ENCODE results near the gene NAA50. TPM values are rescaled to one million over a fixed set of nuclear protein-coding genes. Genes with fewer than 3 reads are reported as not detected.
A peak's percentile ranks its signal among the peaks of the same experiment; 100 is the strongest.

The NAA50 gene
- total RNA-seq, 2 experiments from 2014 or later: 106 to 134 TPM

DNA sequence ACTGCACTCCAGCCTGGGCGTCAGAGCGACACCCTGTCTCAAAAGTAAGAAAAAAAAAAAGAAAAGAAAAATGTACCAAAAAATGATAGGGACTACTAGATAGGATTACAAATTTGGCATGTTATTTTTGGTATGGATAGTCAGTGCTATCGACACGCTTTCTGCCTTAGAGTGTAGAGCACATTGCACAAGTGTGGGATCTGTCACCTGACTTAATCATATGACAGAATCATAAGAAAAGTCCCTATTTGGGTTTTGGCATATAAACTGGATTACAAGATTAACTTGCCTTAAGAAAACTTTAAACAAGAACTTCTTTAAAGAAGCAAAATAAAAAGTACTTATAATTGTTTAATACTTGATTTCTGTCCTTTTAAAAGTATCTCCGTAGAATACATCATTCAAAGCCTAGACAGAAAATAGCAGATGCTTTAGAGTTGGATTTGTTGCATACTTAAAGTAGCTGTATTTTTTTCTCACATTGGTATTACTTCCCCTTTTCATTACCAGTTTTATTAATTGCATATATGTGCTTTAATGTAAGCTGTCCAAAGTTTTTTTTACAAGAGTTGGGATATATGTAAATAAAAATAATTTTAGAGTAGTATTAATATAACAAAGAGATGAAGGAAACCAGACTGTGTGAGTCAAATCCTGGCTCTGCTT is 8.6 kb upstream of the NAA50 start:
- H3K27me3 Mint-ChIP-seq: no peaks in the 10 kb centered on the region
- CTCF ChIA-PET: interaction anchor here (0.6 to 1.1 kb wide), 3 partner anchors 12 to 20 kb away, joined by 3 read pairs; no protein-coding TSS in a partner anchor
- H3K36me3 Mint-ChIP-seq: peaks cover 9% of the 10 kb centered on the region
- peaks cover 3% of the 10 kb centered on the region for H3K9me3 Mint-ChIP-seq (ENCODE audit: low read depth)
- peaks cover 4% of the 10 kb centered on the region for H3K4me1 Mint-ChIP-seq
- no peak overlapping the region for H3K27ac Mint-ChIP-seq
- DNase-seq (no peak), ATAC-seq (no peak)
- H3K4me3 Mint-ChIP-seq: no peak overlapping the region

DNA sequence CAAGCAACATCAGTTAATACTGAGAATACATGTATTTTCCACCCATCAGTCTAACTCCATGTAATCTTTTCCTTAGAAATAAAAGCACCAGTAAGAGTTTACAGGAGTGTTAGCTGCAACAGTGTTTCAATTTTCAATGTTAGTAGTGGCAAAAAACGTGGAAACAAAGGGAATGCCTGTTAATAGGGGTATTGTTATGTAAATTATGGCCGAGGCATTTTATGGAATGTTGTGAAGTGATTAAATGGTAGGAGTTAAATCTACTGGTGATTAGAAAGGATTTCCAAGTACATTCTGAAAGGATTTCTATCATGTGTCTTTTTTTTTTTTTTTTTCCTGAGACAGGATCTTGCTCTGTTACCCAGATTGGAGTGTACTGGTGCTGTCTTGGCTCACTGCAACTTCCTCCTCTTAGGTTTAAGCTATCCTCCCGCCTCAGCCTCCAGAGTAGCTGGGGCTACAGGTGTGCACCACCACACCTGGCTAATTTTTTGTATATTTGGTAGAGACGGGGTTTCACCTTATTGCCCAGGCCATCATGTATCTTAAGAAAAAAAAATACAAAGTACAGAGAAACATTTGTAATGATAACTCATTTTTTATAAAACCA is 7.4 kb upstream of the NAA50 start:
- Mint-ChIP-seq H3K27me3 (no peaks in the 10 kb centered on the region), H3K27ac (no peak overlapping the region), H3K9me3 (ENCODE audit: low read depth) (peaks cover 3% of the 10 kb centered on the region), H3K4me1 (peaks cover 13% of the 10 kb centered on the region), H3K36me3 (peaks cover 7% of the 10 kb centered on the region), H3K4me3 (no peak overlapping the region)
- ATAC-seq (no peak), DNase-seq (no peak)
- CTCF ChIA-PET: no interaction called here

DNA sequence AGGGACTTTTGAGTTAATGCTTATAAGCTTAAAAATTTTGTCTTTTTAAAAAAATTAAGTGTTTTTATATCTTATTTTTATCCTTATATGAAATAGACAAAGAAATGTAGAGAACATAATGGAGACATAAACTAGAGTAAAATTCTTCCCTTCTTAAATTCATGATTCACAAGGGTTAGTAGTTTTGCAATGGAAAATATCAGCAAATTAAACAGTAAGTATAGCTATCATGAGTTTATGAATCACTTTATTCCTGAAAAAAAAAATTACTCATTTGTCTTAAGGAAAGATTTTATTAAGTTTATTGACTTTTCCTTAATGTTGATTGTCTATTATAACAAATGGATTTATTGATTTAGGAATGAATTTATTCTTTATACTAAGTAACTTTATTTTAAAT is 5.1 kb upstream of the NAA50 start:
- Mint-ChIP-seq H3K27ac (no peak overlapping the region), H3K36me3 (peaks cover 2% of the 10 kb centered on the region), H3K27me3 (no peaks in the 10 kb centered on the region), H3K4me1 (peaks cover 21% of the 10 kb centered on the region), H3K4me3 (no peak overlapping the region), H3K9me3 (ENCODE audit: low read depth) (no peaks in the 10 kb centered on the region)
- ATAC-seq: no peak
- CTCF ChIA-PET: interaction anchor here (0.9 to 1.5 kb wide), 2 partner anchors 13 to 15 kb away, joined by 3 read pairs; no protein-coding TSS in a partner anchor
- no peak for DNase-seq

DNA sequence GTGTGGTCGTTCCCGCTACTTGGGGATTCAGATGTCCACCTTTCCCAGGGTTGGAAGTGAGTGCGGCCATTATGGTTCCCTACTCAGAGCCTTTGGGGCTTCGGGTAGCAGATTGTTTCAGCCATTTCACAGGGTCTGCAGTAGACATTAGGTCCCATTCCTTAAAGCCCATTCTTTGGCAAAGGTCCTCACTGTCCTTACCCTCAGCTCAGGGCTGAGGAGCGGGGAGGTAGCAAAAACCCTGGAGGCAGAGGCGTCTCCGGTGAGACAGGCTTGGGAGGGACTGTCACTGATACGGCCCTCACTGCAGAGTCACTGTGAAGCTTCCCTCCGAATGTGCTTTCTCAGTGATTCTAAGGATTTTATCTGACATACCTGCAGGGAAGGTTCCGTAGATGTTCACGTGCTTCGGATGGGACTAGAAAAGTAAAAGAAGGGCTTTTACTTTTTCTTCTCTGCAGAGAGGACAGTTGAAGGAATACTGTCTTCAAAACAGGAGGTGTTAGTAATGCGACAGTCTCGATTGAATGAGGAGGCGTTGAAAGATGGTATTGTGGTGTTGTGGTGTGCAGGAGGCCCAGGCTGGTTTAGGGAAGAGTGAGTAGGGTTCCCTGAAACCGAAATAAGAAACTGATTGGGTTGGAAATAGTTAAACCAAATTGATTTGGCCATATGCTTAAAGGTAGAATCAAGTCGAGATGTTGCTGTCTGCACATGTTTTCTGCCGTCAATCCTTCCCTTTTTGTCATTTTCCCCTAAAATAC is 1.4 kb upstream of the NAA50 start:
- ATAC-seq (no peak), DNase-seq (peak; percentile 49)
- CTCF ChIA-PET: interaction anchor here (0.7 to 2.0 kb wide), 8 partner anchors 9 to 251 kb away, joined by 3 to 7 read pairs (median 4); no protein-coding TSS in a partner anchor
- Mint-ChIP-seq H3K4me3 (peak overlapping the region; percentile 92), H3K9me3 (ENCODE audit: low read depth) (no peaks in the 10 kb centered on the region), H3K27me3 (no peaks in the 10 kb centered on the region), H3K27ac (peak overlapping the region; percentile 100), H3K36me3 (peaks cover 15% of the 10 kb centered on the region), H3K4me1 (peaks cover 41% of the 10 kb centered on the region)

DNA sequence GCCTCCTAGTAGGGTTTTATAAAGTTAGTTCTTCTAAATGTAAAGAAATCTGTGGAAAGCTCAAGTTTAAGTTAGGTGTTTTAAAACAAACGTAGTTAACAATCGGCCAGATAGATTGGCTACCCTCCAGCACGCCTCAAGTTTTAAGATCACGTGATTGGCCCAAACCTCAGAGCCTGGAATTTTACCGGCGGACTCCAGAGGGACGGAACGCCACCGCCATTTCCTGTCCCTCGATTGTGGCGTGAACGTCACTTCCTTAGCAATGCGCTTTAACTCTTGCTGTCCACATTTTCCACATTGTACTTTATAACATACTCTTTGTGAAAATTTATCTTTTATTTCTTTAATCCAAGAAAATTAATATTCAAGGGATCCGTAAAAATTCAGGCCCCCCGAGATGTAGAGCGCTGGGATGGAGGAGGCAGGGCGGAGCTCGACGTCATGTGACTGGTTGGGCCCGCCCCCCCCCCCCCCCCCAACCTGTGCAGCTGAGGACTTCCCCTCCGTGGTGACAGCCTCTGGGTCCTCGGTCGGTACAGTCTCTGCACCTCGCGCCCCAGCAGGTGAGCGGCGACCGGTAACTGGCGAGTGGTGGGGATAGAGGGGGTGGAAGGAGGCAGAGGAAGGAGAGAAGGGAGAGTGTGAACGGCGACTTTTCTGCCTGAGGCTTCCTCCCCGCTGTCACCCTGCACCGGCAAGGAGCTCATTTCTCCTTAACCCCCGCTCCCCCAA is 666 bp upstream of the NAA50 start, which contains the start of gene ATP6V1A:
Gene ATP6V1A (plus strand): TSS at position 488 of the 735 bp plus-strand sequence. CDS start 31,719 bp downstream, outside the sequence.
- DNase-seq (peak; percentile 91), ATAC-seq (peak; percentile 45)
- H3K4me1 Mint-ChIP-seq: peaks cover 48% of the 10 kb centered on the region
- H3K27me3 Mint-ChIP-seq: no peaks in the 10 kb centered on the region
- CTCF ChIA-PET: interaction anchor here (0.7 to 2.7 kb wide), 10 partner anchors 8 to 251 kb away, joined by 3 to 43 read pairs (median 4); partner anchors contain the start of gene USF3
- peaks cover 18% of the 10 kb centered on the region for H3K36me3 Mint-ChIP-seq
- no peaks in the 10 kb centered on the region for H3K9me3 Mint-ChIP-seq (ENCODE audit: low read depth)
- H3K27ac Mint-ChIP-seq: peak within 1 kb of the TSS; percentile 100
- peak within 1 kb of the TSS; percentile 92 for H3K4me3 Mint-ChIP-seq

DNA sequence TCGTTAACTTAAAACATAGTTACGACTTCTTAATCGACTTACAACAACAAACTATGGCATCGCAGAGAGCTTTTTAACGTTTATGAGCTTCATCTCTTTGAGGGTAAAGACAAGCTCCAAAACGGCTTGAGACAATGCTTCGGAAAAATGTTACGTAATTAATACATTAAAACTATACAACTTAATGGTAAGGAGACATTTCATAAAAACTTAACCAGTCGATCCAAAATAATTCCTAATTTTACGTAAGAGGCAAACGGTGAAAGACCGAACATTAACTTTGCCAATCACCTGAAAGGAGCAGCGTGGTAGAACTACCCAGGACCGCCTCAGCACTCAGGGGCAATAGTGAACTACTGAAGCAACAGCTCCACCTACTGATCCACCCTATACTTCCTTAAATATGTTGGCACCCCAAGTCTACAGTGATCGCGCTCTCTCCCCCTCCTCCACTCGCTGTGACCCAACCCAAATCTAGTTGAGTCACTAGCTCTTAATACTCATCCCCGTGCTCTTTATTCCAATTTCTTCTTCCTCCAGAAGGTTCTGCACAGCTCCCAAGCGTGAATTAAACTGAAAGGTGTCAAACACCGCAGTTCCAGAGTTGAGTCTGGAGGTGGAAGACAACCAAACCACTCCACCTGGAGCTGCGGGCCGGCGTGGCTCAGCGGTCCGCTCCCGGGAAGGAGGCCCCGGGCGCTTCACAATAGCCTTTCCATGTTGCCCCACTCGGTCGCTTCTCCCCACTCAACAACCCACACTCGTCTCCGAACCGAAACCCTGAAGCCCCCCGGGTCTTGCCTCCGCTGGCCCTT is 901 bp downstream of the NAA50 start:
- Mint-ChIP-seq H3K4me1 (peaks cover 62% of the 10 kb centered on the region), H3K27me3 (no peaks in the 10 kb centered on the region), H3K9me3 (ENCODE audit: low read depth) (no peaks in the 10 kb centered on the region), H3K4me3 (peak overlapping the region; percentile 92), H3K36me3 (peaks cover 18% of the 10 kb centered on the region), H3K27ac (peak overlapping the region; percentile 100)
- ATAC-seq: peak; percentile 73
- CTCF ChIA-PET: interaction anchor here (0.6 to 5.1 kb wide), 27 partner anchors 10 to 546 kb away, joined by 3 to 43 read pairs (median 4); partner anchors contain the start of genes SPICE1 and USF3
- peak; percentile 88 for DNase-seq

DNA sequence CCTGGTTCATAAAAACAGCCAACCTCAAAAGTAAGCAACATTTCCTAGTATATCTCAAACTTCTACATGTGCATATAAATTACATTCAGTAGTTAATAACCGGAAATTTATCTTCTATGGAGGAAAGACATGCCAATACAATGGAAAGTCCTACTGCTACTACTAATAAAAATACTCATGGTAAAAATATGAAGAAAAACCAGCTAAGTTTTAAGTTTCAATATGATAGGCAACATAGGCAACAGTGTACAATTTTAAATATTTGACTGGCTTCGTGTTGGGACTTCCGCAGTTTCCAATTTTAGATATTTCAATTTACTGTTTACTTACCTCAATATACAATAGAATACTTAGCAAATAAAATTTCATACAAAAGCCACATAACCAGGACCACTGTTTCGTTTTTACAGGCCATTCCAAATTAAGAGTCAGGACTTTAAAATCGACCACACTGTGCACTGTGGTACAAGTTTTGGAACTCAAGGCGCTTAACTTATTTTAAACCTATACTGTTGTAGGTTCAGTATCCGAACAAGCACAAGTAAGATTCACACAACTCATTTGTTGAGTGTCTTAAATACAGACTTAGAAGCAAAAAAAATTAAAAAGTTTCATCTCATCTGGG is 2.9 kb downstream of the NAA50 start:
- Mint-ChIP-seq H3K27ac (peak overlapping the region; percentile 100), H3K36me3 (peaks cover 16% of the 10 kb centered on the region), H3K27me3 (no peaks in the 10 kb centered on the region), H3K9me3 (ENCODE audit: low read depth) (no peaks in the 10 kb centered on the region), H3K4me3 (peak overlapping the region; percentile 92), H3K4me1 (peaks cover 52% of the 10 kb centered on the region)
- no peak for DNase-seq
- CTCF ChIA-PET: interaction anchor here (0.6 to 5.1 kb wide), 7 partner anchors 16 to 250 kb away, joined by 3 to 25 read pairs (median 3); partner anchors contain the start of gene GRAMD1C
- no peak for ATAC-seq

DNA sequence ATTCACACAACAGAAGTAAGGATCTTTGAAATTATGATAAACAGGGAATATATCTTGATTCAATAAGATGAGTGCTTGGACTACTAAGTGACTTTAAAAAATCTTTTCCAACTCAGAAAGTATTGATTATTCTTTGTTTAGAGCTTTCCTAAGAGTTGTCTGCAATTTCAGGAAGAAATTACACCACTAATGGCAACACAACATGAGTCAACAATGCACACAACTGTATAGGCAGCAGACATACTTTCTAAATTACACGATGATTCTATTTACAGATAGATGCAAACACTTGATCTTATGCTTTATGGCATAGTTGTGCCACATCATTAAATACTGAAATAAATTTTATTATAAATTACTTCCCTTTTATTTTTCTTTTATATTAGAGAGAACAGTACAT is 4.4 kb downstream of the NAA50 start:
- Mint-ChIP-seq H3K9me3 (ENCODE audit: low read depth) (no peaks in the 10 kb centered on the region), H3K4me1 (peaks cover 57% of the 10 kb centered on the region), H3K36me3 (peaks cover 16% of the 10 kb centered on the region), H3K27ac (peak overlapping the region; percentile 100), H3K4me3 (peak overlapping the region; percentile 92), H3K27me3 (no peaks in the 10 kb centered on the region)
- CTCF ChIA-PET: interaction anchor here (0.9 to 5.1 kb wide), 5 partner anchors 9 to 249 kb away, joined by 3 to 25 read pairs (median 4); partner anchors contain the start of gene GRAMD1C
- no peak for ATAC-seq
- no peak for DNase-seq

DNA sequence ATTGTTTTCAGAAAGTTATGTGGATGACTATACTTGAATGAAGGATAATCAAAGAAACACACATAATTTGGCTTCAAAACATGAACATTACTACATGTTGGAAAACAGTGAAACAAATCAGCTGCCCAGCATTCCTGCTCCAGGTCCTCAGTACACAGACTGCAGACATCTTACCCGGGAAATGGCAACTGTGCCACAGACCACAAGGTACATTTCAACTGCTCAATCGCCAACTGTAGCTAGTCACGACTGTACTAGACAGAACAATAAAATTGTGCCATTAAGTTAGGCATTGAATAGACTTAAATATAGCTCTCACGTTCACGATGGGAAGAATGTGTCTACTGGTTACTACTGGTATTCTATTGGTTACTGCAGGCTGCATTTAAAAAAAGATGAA is 5.0 kb downstream of the NAA50 start:
- H3K4me1 Mint-ChIP-seq: peaks cover 62% of the 10 kb centered on the region
- H3K36me3 Mint-ChIP-seq: peaks cover 16% of the 10 kb centered on the region
- no peaks in the 10 kb centered on the region for H3K27me3 Mint-ChIP-seq
- DNase-seq (no peak), ATAC-seq (no peak)
- CTCF ChIA-PET: interaction anchor here (0.7 to 5.1 kb wide), 8 partner anchors 8 to 248 kb away, joined by 3 to 25 read pairs (median 4); partner anchors contain the start of gene GRAMD1C
- H3K9me3 Mint-ChIP-seq (ENCODE audit: low read depth): no peaks in the 10 kb centered on the region
- H3K27ac Mint-ChIP-seq: peak overlapping the region; percentile 65
- peak overlapping the region; percentile 26 for H3K4me3 Mint-ChIP-seq

DNA sequence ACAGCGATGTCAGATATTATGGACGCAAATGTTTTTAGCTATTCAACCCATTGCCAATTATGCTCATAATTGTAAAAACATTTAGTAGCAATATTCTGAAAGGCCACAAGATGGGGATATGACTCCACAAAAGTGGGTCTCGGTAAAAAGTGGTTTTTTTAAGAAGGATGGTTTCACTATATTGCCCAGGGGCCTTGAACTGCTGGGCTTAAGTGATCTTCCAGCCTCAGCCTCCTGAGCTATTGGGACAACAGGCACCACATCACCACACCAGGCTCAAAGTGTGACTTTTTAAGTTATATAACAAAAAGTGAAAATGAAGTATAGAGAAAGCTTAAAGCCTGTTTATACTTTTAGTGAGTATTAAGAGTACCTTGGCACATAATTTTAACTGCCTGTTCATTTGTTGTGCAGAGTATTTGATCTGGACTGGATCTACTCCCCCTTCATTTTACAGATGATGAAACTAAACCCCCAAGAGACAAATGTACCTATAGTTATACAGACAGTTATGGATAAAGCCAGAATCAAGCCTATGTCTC is 9.4 kb downstream of the NAA50 start:
- peak; percentile 85 for ATAC-seq
- Mint-ChIP-seq H3K27ac (peak overlapping the region; percentile 65), H3K9me3 (ENCODE audit: low read depth) (no peaks in the 10 kb centered on the region), H3K4me3 (no peak overlapping the region), H3K36me3 (peaks cover 1% of the 10 kb centered on the region), H3K27me3 (no peaks in the 10 kb centered on the region), H3K4me1 (peaks cover 53% of the 10 kb centered on the region)
- DNase-seq: peak; percentile 52
- CTCF ChIA-PET: interaction anchor here (0.7 to 4.6 kb wide), 24 partner anchors 8 to 415 kb away, joined by 3 to 43 read pairs (median 4); partner anchors contain the start of genes ATP6V1A, GRAMD1C and NAA50

DNA sequence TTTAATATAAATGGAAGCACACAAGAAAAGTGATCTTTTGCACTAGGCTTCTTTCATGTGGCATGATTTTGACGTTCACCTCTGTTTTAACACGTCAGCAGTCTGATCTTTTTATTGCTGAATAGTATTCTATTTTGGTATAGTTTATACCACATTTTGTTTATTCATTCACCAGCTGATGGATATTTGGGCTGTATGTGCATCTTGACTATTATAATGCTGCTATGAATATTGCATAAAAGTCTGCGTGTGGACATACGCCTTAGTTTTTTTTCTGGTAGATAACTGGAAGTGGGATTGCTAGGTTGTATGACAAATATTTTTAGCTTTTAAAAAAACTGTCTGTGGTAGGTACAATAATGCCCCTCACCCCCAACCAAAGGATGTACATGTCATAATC is 14.4 kb downstream of the NAA50 start:
- DNase-seq (no peak), ATAC-seq (no peak)
- H3K27ac Mint-ChIP-seq: no peak overlapping the region
- no peaks in the 10 kb centered on the region for H3K9me3 Mint-ChIP-seq (ENCODE audit: low read depth)
- CTCF ChIA-PET: interaction anchor here (0.6 to 1.2 kb wide), 2 partner anchors 10 to 106 kb away, joined by 3 to 4 read pairs; no protein-coding TSS in a partner anchor
- H3K27me3 Mint-ChIP-seq: no peaks in the 10 kb centered on the region
- peaks cover 9% of the 10 kb centered on the region for H3K36me3 Mint-ChIP-seq
- no peak overlapping the region for H3K4me3 Mint-ChIP-seq
- peaks cover 32% of the 10 kb centered on the region for H3K4me1 Mint-ChIP-seq
